ENCODE measurements around the gene BANF2. TPM values are rescaled to one million over a fixed set of nuclear protein-coding genes. Genes with fewer than 3 reads are reported as not detected.

Gene BANF2
- total and polyA plus RNA-seq, 10 of the 15 experiments (the other 5 are each of a cell fraction or from before 2014, with no cell fraction given) = not detected

- no peak for TF ChIP-seq SIX5 (IDR thresholded peaks at IDR 0.05; ENCODE audit: low read depth, low read length, severe bottlenecking)
- TF ChIP-seq CEBPZ (IDR thresholded peaks at IDR 0.05; ENCODE audit: low read depth, low read length) = no peak
- no peak for TF ChIP-seq ZNF622 (IDR thresholded peaks at IDR 0.05)
- no peak for TF ChIP-seq PKNOX1 (IDR thresholded peaks at IDR 0.05)
- TF ChIP-seq IRF4 (IDR thresholded peaks at IDR 0.05; ENCODE audit: low read depth, low read length) = no peak
- TF ChIP-seq KLF5 (IDR thresholded peaks at IDR 0.05; ENCODE audit: partially characterized antibody) = no peak
- TF ChIP-seq IRF5 (IDR thresholded peaks at IDR 0.05; ENCODE audit: borderline replicate concordance) = no peak
- TF ChIP-seq PBX3 (IDR thresholded peaks at IDR 0.05; ENCODE audit: insufficient replicate concordance, low read depth, low read length) = no peak
- no peak for TF ChIP-seq ZNF687 (IDR thresholded peaks at IDR 0.05)
- no peak for TF ChIP-seq RCOR1 (conservative IDR thresholded peaks at IDR 0.05; ENCODE audit: low read depth, low read length)
- TF ChIP-seq BCL11A (IDR thresholded peaks at IDR 0.05; ENCODE audit: low read depth, low read length) = no peak
- peak; percentile 70 for TF ChIP-seq RAD21 (IDR thresholded peaks at IDR 0.05; ENCODE audit: insufficient read depth, low read depth, low read length)
- no peak for TF ChIP-seq SUPT20H (IDR thresholded peaks at IDR 0.05; ENCODE audit: borderline replicate concordance, control insufficient read depth, low read depth, low read length)
- no peak for TF ChIP-seq SMAD5 (IDR thresholded peaks at IDR 0.05; ENCODE audit: low read depth)
- no peak for TF ChIP-seq ZNF207 (IDR thresholded peaks at IDR 0.05; ENCODE audit: borderline replicate concordance)
These were observed 18.7 kb upstream of the BANF2 start (continued) for GRCh38 chr20:17680836-17681725.
